SIG-M5 (cell line): ENCODE results near the gene DHX15.
"Not testable (repeated sequence)": the region's sequence is repeated elsewhere in the genome, so short reads cannot be mapped to it uniquely, and the experiment has no call there.

Experiments
- DNase-seq: peaks from one replicate; lab custom pipeline; 2025; lab: John Stamatoyannopoulos, UW

The DHX15 gene

DNA sequence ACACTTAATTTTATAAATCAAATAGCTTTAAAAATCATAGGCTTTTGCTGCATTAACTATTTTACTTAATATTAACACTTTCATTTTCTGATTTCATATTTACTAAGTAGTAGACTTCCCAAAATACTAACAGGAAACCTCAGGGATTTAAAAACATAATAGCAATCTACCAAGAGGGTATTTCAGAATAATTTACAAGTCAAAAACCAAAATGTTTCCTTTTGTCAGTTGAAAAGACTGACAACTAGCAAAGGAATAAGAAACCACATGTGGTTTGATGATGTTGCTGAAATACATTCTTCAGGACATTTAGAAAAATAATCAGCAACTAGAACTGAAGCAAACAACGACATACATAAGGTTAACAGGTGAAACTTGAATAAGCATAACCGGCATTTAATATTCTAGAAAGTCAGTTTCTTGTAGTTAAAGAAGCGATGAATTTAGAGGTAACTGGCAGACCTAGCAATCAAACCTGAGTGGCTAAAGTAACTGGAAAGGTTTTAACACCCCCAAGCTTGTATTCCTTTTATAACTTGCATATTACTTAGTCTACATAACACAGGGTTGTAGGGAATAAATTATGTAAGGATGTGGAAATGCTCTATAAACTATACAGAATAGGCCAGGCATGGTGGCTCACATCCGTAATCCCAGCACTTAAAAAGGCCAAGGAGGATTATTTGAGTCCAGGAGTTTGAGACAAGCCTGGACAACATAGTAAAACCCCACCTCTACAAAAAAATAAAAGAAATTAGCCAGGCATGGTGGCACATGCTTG lies 40.0 kb downstream of the DHX15 start:
- no peak for DNase-seq

DNA sequence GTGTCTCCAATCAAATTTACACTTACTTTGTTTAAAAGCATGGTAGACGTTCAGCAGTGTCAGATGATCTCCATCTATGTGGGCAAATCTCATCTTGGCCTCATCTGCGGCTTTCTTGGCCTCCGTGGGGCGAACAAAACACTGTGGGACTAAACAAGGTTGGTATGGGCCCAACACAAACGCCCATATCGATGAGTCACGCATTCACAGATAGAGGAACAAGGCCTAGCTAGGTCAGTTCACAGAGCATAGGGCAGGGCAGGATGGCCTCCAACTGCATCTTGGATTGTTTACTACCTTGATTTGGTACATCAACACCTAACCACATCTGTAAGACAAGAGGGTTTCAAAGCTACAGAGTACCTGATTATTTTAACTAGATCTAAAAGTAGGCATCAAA lies 47.3 kb downstream of the DHX15 start:
- DNase-seq = no peak

DNA sequence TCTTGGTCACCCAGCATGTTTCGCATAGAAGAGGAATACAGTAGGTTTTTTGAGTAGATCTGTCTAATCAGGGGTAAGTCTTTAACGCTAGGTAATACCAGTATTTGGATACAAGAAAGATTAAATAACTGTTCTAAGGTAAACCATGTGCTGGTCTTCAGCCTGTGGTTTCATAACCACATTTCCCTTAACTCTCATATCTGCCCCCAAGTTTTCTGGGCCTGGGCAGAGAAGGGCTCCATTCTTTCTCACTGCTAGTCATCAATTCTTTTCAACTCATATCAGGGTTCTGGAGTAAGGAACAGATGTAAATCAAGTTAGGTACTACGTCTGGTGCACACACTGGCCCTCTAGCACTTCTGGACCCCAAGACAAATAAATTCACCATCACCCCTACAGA lies 49.0 kb downstream of the DHX15 start:
- DNase-seq = no peak

DNA sequence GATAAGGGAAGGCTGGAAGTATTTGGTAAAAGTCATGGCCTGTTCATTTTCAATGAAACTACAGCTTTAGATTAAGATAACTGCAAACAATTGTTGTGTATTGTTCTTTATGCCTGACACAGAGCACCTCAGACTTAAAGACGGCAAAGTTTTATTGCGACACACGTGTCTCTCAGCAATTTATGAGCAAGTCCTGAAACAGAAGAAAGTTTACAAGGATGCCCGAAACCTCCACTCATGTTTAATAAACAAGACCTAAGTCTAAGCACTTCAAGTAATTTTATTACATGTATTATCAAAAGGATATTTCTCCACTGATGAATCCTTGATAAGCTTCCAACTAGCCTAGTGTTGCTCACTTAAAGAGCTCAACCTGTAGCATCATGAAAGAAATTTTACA lies 51.0 kb downstream of the DHX15 start:
- no peak for DNase-seq

DNA sequence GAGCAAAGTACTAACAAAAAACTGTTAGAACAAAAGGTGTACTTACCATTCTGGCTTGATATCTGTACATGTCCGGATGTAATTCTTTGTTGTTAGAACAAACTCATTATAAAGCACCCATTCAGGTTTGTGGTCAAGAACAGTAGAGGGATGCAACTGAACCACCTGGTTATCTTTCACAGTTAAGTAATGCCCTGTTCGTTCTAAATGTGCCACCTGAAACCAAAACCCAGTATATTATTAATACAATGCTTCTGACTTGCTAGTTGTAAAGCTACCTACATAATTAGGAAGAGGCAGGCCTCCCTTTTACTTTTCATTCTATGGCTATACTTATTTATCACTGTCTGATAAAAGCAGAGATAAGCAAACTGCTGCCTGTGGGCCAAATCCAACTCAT lies 54.8 kb downstream of the DHX15 start:
- DNase-seq = no peak

DNA sequence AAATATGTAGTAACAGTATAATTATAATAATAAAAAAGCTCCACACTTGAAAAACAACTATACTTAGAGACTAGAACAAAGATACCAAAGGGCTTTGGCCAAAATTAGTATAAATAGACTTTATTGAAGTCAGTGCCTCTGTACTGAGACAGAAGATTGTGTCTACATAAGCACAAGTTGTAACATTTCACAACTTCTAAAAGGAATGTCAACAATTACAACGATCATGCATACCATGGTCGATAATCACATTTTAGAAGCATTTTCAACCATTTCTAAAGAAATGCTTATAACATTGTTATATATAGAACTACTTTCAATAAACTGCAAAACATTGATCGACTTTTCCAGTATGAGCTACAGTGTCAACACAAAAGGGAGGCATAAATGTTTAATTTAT lies 57.0 kb downstream of the DHX15 start:
- no peak for DNase-seq

DNA sequence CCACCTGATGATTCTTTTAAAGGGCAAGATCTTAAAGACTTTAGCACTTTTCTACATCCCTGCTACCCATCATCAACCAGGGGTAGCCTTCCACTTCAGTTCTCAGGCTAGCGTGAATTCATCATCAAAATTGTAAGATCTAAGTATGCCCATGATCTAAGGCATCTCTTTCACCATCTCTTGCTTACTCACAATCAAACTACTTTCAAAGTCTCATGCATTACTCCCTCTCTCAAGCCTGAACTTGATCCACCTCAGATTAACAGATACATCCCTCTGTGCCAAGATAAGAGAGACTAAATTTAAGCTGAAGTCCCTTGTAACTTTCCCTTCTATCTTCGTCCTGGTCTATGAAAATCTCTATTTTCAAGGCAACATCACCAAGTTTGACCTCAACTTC lies 62.8 kb downstream of the DHX15 start:
- DNase-seq = no peak

DNA sequence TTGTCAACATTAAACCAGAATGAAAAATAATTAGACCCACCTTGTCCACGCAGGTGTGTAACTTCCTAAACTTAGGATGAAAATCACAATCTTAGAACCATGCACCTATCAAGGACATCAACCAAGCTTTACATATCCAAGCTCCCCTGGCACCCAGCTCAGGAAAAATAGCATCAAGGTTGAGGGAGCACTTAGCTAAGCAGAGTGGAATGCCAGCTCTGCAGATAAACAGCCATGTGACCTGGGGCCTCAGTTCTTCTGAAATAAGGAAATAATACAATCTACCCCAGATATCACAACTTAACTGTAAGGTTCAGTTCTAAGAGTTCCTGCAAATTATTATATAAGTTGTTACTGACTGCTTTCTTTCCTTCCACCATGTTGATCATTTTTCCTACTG lies 64.7 kb downstream of the DHX15 start:
- DNase-seq = no peak

DNA sequence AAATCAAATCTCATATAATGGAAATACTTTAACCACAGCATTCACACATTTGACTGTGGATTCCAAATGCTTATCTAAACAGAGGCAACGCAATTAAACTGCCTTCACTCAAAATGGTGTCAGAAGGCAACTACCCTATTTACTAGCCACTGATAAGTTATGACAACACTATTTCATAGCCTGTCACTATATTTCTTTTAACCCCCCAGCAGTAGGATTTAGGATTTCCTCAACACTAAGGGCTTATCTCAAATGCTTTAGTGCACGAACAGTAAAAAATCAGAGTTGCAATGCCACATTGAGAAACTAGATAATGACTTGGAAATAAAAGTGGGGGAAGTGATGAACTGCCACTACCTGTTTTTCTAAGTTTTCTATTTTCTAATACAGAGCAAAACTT lies 66.7 kb downstream of the DHX15 start:
- DNase-seq = no peak

DNA sequence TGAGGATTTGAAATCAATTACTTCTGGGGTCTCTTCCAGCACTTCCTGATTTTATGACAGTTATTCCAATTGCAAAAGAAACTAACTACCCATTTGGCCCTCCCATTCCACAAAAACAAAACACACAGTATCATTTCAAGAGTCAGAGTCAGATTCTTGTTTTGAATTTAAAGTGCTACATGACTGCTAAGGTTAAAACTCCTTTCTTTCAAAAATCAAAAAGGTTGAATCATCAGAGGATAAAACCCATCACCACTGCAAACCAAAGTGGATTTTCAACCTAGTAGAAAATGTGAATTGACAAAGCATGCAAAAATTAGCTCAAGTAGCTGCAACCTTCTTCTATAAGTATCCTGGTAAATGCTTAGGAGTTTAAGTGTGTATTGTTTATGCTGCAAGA lies 67.4 kb downstream of the DHX15 start:
- no peak for DNase-seq

DNA sequence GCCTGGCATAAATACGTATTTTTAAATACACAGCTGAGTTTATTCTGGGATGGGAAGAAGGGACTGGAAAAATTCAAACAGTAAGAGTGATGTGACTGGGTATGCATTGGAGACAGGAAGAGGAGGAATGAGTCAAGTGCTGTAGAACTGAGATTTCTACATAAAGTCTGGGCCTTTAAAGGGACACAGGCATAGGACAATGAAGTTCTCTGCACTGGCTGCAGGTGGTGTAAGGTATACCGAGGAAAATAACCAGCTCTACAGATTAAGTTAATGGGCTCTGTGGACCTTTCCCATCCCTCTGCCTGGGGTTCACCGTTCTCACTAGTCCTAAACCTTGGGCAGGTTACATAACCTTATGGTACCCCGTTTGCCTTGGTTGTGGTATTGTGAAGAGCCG lies 68.7 kb downstream of the DHX15 start:
- DNase-seq = no peak

DNA sequence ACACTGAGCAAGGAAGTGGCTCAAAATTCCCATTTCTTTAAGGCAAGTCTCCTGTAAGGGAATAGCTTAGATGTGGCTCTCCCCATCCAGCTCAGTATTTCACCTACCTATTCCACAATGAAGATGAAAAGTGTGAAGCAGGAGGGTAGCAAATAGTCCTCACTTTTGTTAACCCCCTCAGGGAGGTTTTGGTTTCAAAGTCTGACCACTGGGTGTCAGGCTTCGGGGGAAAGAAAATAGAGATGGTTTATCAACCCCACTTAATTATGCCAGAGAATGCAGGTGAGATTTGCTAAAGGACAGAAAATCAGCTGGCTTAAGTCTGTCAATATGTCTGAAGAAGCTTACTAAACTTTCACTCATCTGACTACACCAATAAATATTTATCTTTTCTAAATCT lies 69.5 kb downstream of the DHX15 start:
- DNase-seq = no peak

DNA sequence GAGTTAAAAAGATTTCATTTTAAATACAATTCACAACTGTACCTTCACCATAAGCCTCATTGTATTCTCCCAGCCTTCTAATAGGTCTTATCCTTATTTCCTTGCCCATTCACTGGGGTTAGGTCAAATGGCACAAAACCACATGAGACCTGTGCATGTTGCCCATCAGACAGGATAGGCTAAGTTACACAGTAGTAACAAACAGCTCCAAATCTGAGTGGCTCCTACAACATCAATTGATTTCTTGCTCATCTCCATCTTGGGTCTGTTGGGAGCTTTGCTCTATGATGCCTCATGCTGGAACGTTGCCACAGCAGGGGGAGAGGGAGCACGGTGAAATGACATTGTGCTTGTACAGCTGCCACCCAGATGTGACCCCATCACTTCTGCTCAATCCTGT lies 70.6 kb downstream of the DHX15 start:
- DNase-seq = no peak

DNA sequence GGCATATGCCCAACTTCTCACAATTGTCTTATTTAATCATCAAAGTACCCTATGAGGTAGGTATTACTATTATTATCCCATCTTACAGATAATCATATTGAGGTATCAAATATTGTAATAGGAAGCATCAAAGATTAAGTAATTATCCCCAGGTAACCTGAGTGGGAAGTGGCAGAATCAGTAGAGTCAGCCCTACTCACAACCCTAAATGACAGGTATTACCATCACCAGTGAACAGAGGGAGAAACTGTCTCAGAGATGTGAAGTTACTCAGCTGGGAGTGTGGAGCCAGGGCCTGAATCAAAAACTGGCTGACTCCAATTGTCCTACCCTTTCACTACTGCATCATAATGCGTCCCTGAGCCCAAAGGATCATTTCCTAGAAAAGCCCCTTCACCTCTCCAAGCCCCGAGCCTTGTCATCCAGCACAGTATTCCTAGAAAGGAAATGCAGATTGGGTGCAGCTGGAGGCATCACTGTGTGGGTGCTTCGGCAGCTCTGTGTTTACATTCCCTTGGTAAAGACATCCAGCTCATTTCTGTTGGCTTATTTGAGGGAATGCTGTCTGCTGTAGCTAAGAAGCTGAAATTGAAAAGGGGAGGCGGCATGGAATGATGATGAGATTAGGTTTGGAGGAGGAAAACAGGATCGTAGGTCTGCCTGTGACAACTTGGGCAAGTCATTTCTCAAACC lies 72.8 kb downstream of the DHX15 start:
- no peak for DNase-seq

DNA sequence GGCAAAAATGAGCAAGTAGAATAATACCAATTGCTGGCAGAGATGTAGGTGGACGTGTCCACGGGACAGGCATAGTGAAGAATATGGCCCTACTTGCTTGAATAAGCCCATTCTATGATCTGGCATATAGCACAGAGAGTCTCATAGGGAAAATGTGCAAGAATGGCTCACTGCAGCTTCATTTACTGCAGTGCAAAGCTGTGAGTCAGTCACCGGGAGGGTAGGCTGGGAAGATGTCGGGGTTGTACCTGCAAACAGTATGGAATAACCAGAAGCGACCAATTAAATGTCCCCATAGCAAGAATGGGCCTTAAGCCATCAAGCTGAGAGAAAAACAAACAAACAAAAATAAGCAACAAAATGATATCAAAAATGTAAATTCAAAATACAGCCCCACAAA lies 74.3 kb downstream of the DHX15 start:
- DNase-seq = no peak

DNA sequence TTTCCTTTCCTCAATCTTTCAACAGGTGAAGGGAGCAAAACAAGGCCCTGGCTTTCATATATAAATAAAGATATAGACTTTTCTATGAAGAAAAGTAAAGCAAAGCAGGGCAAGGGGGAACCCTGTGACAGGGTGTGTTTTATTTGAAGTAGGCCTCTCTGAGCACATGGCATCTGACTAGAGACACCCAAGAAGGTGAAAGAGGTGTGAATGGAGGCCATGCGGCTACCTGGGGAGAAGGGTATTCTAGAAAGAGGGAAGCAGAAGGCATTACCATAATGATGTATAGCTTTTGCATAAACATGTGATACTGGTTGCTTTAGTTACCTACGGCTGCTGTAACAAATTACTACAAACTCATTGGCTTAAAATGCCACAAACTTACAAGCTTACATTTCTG lies 75.8 kb downstream of the DHX15 start:
- no peak for DNase-seq

DNA sequence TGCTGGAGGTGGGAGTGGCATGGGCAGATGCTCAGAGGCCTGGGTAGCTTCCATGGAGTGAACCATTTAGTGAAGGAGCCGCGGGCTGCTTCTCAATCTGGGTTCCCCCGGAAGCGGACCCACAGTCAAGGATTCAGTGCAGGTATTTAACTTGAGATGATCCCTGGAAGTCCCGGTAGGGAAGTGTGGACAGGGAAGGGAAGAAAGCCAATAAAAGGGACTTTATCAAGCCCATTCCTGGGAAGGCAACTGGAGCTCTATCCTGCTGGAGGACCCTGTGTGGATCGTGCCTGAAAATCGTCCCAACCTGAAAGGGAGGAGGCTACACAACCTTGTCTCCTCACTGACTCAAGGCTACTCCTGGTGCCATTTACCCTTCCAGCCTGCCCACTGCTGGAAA lies 76.9 kb downstream of the DHX15 start:
- no peak for DNase-seq

DNA sequence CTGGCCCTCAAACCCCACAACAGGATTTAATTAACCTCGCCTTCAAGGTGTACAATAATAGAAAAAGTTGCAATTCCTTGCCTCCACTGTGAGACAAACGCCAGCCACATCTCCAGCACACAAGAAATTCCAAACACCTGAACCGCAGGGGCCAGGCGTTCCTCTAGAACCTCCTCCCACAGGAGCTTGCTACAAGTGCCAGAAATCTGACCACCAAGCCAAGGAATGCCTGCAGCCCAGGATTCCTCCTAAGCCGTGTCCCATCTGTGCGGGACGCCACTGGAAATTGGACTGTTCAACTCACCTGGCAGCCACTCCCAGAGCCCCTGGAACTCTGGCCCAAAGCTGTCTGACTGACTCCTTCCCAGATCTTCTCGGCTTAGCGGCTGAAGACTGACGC lies 81.3 kb downstream of the DHX15 start:
- DNase-seq = not testable (repeated sequence)

DNA sequence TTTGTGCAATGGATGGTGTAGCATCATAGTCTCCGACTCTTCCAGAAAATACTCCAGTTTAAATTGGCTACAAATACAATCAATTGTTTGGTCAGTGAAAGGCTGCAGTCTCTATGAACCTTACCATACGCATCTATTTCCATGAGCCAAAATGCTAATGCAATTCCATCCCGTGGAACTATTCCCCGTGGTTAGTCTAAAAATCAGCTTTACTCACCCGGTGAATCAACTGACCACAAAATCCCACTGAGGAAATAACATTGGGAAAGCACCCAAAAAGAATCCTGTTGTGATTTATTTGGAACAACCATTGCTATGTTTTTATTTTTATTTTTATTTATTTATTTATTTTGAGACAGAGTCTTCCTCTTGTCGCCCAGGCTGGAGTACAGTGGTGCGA lies 87.1 kb downstream of the DHX15 start:
- no peak for DNase-seq

DNA sequence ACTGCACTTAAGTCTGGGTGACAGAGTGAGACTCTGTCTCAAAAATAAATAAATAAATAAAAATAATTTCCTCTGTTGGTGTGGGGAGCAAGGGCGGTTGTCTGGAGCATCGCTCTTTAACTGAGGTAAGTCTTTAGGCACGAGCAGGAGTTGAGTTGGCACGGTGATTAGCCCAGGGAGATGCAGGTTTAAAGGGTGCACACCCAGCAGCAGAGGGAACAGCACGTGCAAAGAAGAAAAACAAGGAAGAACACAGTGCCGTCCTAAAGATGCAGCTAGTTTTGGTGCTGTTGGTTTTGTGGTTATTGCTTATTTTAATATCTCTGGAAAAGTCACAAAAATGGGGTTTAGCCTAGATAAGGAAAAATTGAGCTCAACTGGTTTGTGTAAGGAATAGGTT lies 87.8 kb downstream of the DHX15 start:
- no peak for DNase-seq

DNA sequence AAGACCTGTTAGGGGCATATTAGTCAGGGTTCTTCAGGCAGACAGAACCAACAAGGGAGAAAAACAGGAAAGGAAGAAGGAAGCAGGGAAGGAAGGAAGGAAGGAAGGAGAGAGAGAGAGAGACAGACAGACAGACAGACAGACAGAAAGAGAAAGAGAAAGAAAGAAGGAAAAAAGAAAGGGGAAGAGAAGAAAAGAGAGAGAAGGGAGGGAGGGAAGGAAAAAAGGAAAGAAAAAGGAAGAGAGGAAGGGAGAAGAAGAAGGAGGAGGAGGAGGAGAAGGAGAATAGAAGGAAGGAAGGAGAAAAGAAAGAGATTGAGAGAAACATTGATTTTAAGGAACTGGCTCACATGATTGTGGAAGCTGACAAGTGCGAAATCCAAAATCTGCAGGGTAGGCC lies 89.0 kb downstream of the DHX15 start:
- DNase-seq = no peak

DNA sequence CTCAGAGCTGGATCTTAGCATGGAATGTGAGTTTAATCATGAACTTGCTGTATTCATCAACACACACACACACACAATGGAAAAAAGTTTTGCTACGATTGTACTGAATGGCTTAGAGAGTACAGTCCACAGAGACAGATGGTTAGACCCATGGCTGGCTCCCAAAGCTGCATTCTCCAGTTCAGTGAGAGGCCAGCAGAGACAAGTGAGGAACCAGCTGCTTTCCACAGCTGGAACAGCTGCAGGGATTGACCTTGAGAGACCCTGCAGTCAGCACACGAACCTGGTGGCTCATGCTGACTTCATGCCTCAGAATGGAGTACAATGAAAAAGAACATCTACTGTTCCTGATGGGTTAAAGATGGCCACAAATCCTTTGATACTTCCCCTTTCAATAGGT lies 94.5 kb downstream of the DHX15 start:
- DNase-seq = no peak

DNA sequence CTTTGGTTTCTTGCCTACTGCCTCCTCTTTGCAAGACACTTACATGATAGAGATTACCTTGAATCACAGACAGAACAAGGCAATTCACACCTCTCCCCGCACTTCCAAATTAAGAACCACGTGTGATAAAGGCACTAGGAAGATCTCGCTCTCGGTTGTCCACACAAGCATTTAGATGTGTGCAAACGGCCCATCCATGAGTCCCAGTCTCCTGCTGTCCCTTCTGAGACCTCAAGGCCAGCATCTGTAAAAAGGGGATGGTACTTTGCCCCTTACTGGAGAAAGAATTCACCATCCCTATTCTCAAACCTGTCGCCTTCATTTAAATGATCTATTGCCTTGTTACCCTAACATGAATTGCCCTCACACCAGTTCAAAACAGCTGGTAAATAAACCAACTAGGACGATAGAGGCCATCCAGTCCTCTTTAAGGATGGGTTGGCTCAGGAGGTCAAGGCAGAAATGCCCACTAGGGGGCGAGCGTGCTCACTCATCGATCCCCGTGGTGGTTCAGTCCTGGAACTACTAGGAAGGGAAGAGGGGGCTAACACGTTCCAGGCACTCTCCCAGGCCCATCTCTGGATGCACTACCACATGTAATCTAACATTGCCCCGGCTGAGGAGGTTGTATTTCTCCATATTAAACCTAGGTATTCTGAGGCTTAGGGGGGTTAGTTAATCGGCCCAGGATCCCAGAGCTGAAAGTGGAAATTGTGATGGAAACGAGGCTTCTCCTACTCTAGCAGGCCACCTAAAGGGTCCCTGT lies 95.8 kb downstream of the DHX15 start:
- DNase-seq = no peak
